ENCODE data around the gene CCDC88C.

CCDC88C gene

DNA sequence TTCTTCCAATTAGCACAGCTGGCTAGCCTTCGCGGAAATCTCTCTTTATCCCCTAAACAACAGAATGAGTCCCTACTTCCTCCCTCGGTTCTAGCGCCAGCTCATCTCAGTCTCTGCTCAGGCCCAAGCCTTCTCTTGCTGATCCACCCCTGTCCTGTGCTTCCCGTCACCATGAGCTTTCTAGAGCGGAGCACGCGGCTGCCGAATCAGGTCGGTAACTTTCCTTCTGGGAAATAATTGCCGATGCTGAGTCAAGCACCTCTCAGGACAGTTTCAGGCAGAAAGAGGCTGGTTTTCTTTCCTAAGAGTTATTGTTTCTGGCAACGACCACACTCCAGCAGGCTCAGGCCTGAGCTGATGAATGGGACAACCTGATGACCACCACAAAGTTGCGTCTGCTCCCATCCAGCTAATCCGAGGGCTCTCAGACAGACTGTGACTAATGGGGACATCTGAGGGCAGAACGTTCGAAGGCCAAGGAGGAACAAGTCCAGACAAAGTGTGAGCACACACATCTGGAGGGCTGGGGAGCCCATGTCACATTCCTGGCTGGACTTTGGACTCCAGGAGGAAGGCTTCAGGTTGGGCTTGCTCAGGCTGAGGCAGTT lies 159.5 kb downstream of the CCDC88C start:
- Histone ChIP-seq H3K27me3 (ENCODE audit: control insufficient read depth in 3 of 3, insufficient read depth in 3 of 3, low read depth in 1 of 3, low read length in 3 of 3) (peaks cover 0 to 30% (median 6%) of the 10 kb centered on the region in 3 experiments), H2BK12ac (ENCODE audit: low read length) (no peak overlapping the region), H3K4ac (ENCODE audit: low read length) (no peak overlapping the region), H3K14ac (ENCODE audit: low read length) (no peak overlapping the region), H3K23ac (ENCODE audit: low read depth, low read length, poor library complexity) (no peak overlapping the region), H2BK5ac (ENCODE audit: low read length) (no peak overlapping the region), H3K4me1 (ENCODE audit: control insufficient read depth in 2 of 2, insufficient read depth in 1 of 2, low read depth in 1 of 2, low read length in 2 of 2) (peaks cover 11 to 20% of the 10 kb centered on the region in 2 donors), H3K36me3 (replicated peaks in 1 of 2; ENCODE audit: control insufficient read depth in 2 of 2, insufficient read depth in 2 of 2, low read length in 2 of 2) (no peaks in the 10 kb centered on the region), H3K27ac (replicated peaks; ENCODE audit: low read length) (no peak overlapping the region), H3K4me2 (ENCODE audit: insufficient read depth, low read length, poor library complexity, severe bottlenecking) (no peak overlapping the region), H3K4me3 (ENCODE audit: low read length in 2 of 2) (no peak overlapping the region), H3K79me1 (ENCODE audit: low read depth, low read length) (no peaks in the 10 kb centered on the region), H2AK5ac (ENCODE audit: low read depth, low read length) (no peak overlapping the region), H3K9ac (ENCODE audit: low read depth, low read length, poor library complexity) (no peak overlapping the region), H2AFZ (ENCODE audit: low read length) (peak overlapping the region; percentile 54), H2BK120ac (ENCODE audit: low read depth, low read length) (no peak overlapping the region), H2BK15ac (ENCODE audit: low read length) (no peak overlapping the region), H3K9me3 (replicated peaks in 1 of 2; ENCODE audit: control insufficient read depth in 2 of 2, insufficient read depth in 1 of 2, low read depth in 1 of 2, low read length in 2 of 2) (peaks cover 0 to 4% of the 10 kb centered on the region in 2 donors), H4K91ac (ENCODE audit: low read depth, low read length, poor library complexity) (no peak overlapping the region), H3K18ac (ENCODE audit: low read length) (no peak overlapping the region), H4K8ac (ENCODE audit: low read depth, low read length) (no peak overlapping the region)
- WGBS, 2 donors (ENCODE audit: extremely low coverage in 2 of 2, insufficient read length in 2 of 2, insufficient replicate concordance in 1 of 2): no CpG with 5 or more reads among the region's 16 CpGs
- DNase-seq (ENCODE audit: low spot score): no peak

DNA sequence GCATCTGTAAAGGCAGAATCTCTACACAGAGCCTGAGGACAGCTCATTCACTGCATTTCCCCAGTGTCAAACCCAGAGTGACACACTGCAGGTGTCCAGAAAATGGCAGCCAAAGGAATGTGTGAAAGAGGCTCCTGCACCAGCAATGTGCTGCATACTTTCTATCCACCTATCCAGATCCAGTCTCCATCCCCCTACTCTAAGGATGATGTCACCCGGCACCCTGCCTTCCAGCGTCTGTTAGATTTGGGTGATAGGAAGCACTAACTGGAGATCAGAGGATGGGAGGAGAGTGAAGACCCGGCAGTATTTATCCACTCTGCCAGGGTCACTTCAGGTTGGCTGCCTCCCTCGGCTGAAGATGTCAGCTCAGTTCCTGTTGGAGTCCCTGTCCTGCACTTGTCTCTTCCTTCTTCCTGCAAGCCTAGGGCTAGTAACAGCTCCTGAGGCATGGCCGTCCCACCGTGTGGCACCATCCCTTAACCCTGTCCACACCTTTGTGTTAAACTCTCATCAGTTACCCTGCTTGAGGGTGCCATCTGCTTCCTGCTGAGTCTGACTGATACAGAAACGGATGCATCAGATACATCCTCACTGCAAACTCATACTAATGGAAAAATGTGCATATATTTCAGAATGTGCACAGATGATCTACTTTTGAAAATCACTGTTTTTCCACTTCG lies 160.2 kb downstream of the CCDC88C start:
- H4K91ac ChIP-seq (ENCODE audit: low read depth, low read length, poor library complexity): no peak overlapping the region
- no peaks in the 10 kb centered on the region for H3K79me1 ChIP-seq (ENCODE audit: low read depth, low read length)
- H3K4me3 ChIP-seq (ENCODE audit: low read length in 2 of 2): no peak overlapping the region
- peaks cover 0 to 31% (median 10%) of the 10 kb centered on the region in 3 experiments for H3K27me3 ChIP-seq (ENCODE audit: control insufficient read depth in 3 of 3, insufficient read depth in 3 of 3, low read depth in 1 of 3, low read length in 3 of 3)
- H2AK5ac ChIP-seq (ENCODE audit: low read depth, low read length): no peak overlapping the region
- H3K27ac ChIP-seq (replicated peaks; ENCODE audit: low read length): no peak overlapping the region
- peaks cover 0 to 4% of the 10 kb centered on the region in 2 donors for H3K9me3 ChIP-seq (replicated peaks in 1 of 2; ENCODE audit: control insufficient read depth in 2 of 2, insufficient read depth in 1 of 2, low read depth in 1 of 2, low read length in 2 of 2)
- peak overlapping the region; percentile 23 for H3K23ac ChIP-seq (ENCODE audit: low read depth, low read length, poor library complexity)
- H2BK120ac ChIP-seq (ENCODE audit: low read depth, low read length): no peak overlapping the region
- no peak overlapping the region for H3K14ac ChIP-seq (ENCODE audit: low read length)
- no peak overlapping the region for H4K8ac ChIP-seq (ENCODE audit: low read depth, low read length)
- no peak overlapping the region for H3K4ac ChIP-seq (ENCODE audit: low read length)
- H3K4me1 ChIP-seq (ENCODE audit: control insufficient read depth in 2 of 2, insufficient read depth in 1 of 2, low read depth in 1 of 2, low read length in 2 of 2): peaks cover 16 to 20% of the 10 kb centered on the region in 2 donors
- no CpG with 5 or more reads among the region's 8 CpGs for WGBS, 2 donors (ENCODE audit: extremely low coverage in 2 of 2, insufficient read length in 2 of 2, insufficient replicate concordance in 1 of 2)
- peak overlapping the region; percentile 34 for H2BK15ac ChIP-seq (ENCODE audit: low read length)
- no peak overlapping the region for H3K4me2 ChIP-seq (ENCODE audit: insufficient read depth, low read length, poor library complexity, severe bottlenecking)
- no peak for DNase-seq (ENCODE audit: low spot score)
- H3K9ac ChIP-seq (ENCODE audit: low read depth, low read length, poor library complexity): no peak overlapping the region
- H2BK5ac ChIP-seq (ENCODE audit: low read length): no peak overlapping the region
- H2AFZ ChIP-seq (ENCODE audit: low read length): peak overlapping the region; percentile 54
- H3K36me3 ChIP-seq (replicated peaks in 1 of 2; ENCODE audit: control insufficient read depth in 2 of 2, insufficient read depth in 2 of 2, low read length in 2 of 2): no peaks in the 10 kb centered on the region
- H3K18ac ChIP-seq (ENCODE audit: low read length): peak overlapping the region; percentile 49
- no peak overlapping the region for H2BK12ac ChIP-seq (ENCODE audit: low read length)

DNA sequence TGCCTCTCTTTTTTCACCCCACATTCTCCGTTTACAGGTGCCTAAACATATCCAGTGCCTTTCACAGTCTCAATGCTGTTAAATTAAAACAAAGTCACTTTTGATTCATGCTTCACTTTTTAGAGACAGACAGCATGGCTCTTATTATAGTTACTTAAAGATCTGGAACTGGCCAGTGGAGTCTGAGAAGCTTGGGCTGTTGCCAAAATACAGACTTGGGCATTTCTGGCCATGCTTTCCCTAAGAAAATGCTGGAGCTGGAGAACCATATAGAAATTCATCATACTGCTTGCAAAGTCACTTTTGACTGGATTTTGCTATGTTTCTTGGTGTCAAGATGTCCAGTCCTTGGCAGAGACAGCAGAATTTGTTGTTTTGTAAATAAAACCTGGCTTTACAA lies 161.0 kb downstream of the CCDC88C start:
- Histone ChIP-seq H3K18ac (ENCODE audit: low read length) (no peak overlapping the region), H2AFZ (ENCODE audit: low read length) (peak overlapping the region; percentile 54), H3K4ac (ENCODE audit: low read length) (no peak overlapping the region), H3K9ac (ENCODE audit: low read depth, low read length, poor library complexity) (no peak overlapping the region), H4K91ac (ENCODE audit: low read depth, low read length, poor library complexity) (no peak overlapping the region), H3K4me2 (ENCODE audit: insufficient read depth, low read length, poor library complexity, severe bottlenecking) (no peak overlapping the region), H4K8ac (ENCODE audit: low read depth, low read length) (no peak overlapping the region), H3K9me3 (replicated peaks in 1 of 2; ENCODE audit: control insufficient read depth in 2 of 2, insufficient read depth in 1 of 2, low read depth in 1 of 2, low read length in 2 of 2) (peaks cover 0 to 4% of the 10 kb centered on the region in 2 donors), H3K27me3 (ENCODE audit: control insufficient read depth in 3 of 3, insufficient read depth in 3 of 3, low read depth in 1 of 3, low read length in 3 of 3) (peaks cover 0 to 35% (median 10%) of the 10 kb centered on the region in 3 experiments), H3K23ac (ENCODE audit: low read depth, low read length, poor library complexity) (no peak overlapping the region), H2BK12ac (ENCODE audit: low read length) (no peak overlapping the region), H3K27ac (replicated peaks; ENCODE audit: low read length) (no peak overlapping the region), H2AK5ac (ENCODE audit: low read depth, low read length) (no peak overlapping the region), H3K14ac (ENCODE audit: low read length) (no peak overlapping the region), H2BK120ac (ENCODE audit: low read depth, low read length) (no peak overlapping the region), H3K4me1 (ENCODE audit: control insufficient read depth in 2 of 2, insufficient read depth in 1 of 2, low read depth in 1 of 2, low read length in 2 of 2) (peaks cover 16 to 20% of the 10 kb centered on the region in 2 donors), H3K79me1 (ENCODE audit: low read depth, low read length) (no peaks in the 10 kb centered on the region), H2BK5ac (ENCODE audit: low read length) (no peak overlapping the region), H3K4me3 (ENCODE audit: low read length in 2 of 2) (no peak overlapping the region), H2BK15ac (ENCODE audit: low read length) (no peak overlapping the region), H3K36me3 (replicated peaks in 1 of 2; ENCODE audit: control insufficient read depth in 2 of 2, insufficient read depth in 2 of 2, low read length in 2 of 2) (no peaks in the 10 kb centered on the region)
- WGBS, 2 donors (ENCODE audit: extremely low coverage in 2 of 2, insufficient read length in 2 of 2, insufficient replicate concordance in 1 of 2): no CpG with 5 or more reads among the region's 1 CpG
- DNase-seq (ENCODE audit: low spot score): no peak

DNA sequence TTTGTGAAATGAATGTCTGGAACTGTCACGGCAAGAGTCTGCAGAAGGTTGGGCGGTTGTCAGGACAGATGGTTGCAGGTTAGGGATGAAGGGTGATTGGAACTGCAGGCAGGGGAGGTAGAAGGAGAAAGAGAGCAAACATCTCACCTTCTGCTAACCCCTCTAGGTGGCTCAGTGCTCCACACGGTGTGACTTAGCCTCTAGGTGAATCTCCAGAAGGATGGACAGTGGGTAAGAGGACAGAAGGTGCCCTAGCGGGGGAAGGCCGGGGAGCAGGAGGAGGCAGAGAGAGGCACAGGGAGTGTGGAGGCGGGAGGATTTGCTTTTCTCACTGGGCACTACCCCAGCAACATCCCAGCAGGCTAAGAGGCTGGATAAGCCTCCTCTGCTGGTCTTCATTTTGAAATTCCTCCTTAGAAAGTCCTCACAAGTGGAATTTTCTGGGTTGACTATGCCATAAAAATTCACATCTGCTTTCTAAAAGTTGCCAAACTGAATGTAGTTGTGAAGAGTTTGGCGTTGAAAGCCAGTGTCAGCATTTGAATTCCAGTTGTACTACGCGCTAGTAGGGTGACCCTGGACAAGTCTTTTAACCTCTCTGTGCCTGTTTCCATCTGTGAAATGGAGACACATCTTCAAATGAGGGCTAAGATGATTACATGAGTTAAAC lies 162.5 kb downstream of the CCDC88C start:
- H2AFZ ChIP-seq (ENCODE audit: low read length): no peak overlapping the region
- H3K79me1 ChIP-seq (ENCODE audit: low read depth, low read length): no peaks in the 10 kb centered on the region
- no peak overlapping the region for H3K4me2 ChIP-seq (ENCODE audit: insufficient read depth, low read length, poor library complexity, severe bottlenecking)
- H2BK5ac ChIP-seq (ENCODE audit: low read length): no peak overlapping the region
- H3K4me1 ChIP-seq (ENCODE audit: control insufficient read depth in 2 of 2, insufficient read depth in 1 of 2, low read depth in 1 of 2, low read length in 2 of 2): peaks cover 17 to 26% of the 10 kb centered on the region in 2 donors
- H3K4me3 ChIP-seq (ENCODE audit: low read length in 2 of 2): no peak overlapping the region
- no peak overlapping the region for H3K9ac ChIP-seq (ENCODE audit: low read depth, low read length, poor library complexity)
- H3K18ac ChIP-seq (ENCODE audit: low read length): peak overlapping the region; percentile 35
- H3K27ac ChIP-seq (replicated peaks; ENCODE audit: low read length): no peak overlapping the region
- no peak overlapping the region for H3K14ac ChIP-seq (ENCODE audit: low read length)
- H2BK15ac ChIP-seq (ENCODE audit: low read length): no peak overlapping the region
- H3K27me3 ChIP-seq (ENCODE audit: control insufficient read depth in 3 of 3, insufficient read depth in 3 of 3, low read depth in 1 of 3, low read length in 3 of 3): peaks cover 0 to 38% (median 10%) of the 10 kb centered on the region in 3 experiments
- H2BK120ac ChIP-seq (ENCODE audit: low read depth, low read length): no peak overlapping the region
- H3K36me3 ChIP-seq (replicated peaks in 1 of 2; ENCODE audit: control insufficient read depth in 2 of 2, insufficient read depth in 2 of 2, low read length in 2 of 2): no peaks in the 10 kb centered on the region
- H4K8ac ChIP-seq (ENCODE audit: low read depth, low read length): no peak overlapping the region
- H3K9me3 ChIP-seq (replicated peaks in 1 of 2; ENCODE audit: control insufficient read depth in 2 of 2, insufficient read depth in 1 of 2, low read depth in 1 of 2, low read length in 2 of 2): no peaks in the 10 kb centered on the region
- no peak for DNase-seq (ENCODE audit: low spot score)
- no peak overlapping the region for H4K91ac ChIP-seq (ENCODE audit: low read depth, low read length, poor library complexity)
- peak overlapping the region; percentile 20 for H2AK5ac ChIP-seq (ENCODE audit: low read depth, low read length)
- no peak overlapping the region for H3K23ac ChIP-seq (ENCODE audit: low read depth, low read length, poor library complexity)
- H3K4ac ChIP-seq (ENCODE audit: low read length): no peak overlapping the region
- H2BK12ac ChIP-seq (ENCODE audit: low read length): no peak overlapping the region
- no CpG with 5 or more reads among the region's 9 CpGs for WGBS, 2 donors (ENCODE audit: extremely low coverage in 2 of 2, insufficient read length in 2 of 2, insufficient replicate concordance in 1 of 2)

Data from neuronal stem cell (in vitro differentiated cells).